Measurements from ENCODE around the gene ZNF593.

Gene ZNF593

GRCh38 chr1:26166719-26167281, 2.9 kb upstream of the ZNF593 start:
- ATAC-seq (replicated peaks; ENCODE audit: extremely low read depth, poor library complexity, severe bottlenecking) (peak; percentile 23), DNase-seq (ENCODE audit: low spot score in 2 of 2) (no peak)
- no peak overlapping the region for H3K4me3 Mint-ChIP-seq
- H3K9me3 Mint-ChIP-seq, result no peaks in the 10 kb centered on the region
- H3K27me3 Mint-ChIP-seq, result peaks cover 16% of the 10 kb centered on the region
- H3K36me3 Mint-ChIP-seq (ENCODE audit: insufficient read depth), result peaks cover 8% of the 10 kb centered on the region
- H3K4me1 Mint-ChIP-seq, result peaks cover 31% of the 10 kb centered on the region
- no peak overlapping the region for H3K27ac Mint-ChIP-seq (ENCODE audit: low read depth)

GRCh38 chr1:26168410-26169197, 1.1 kb upstream of the ZNF593 start, which contains the start of gene C1orf232:
Gene C1orf232 (minus strand): TSS chr1:26168963. CDS start chr1:26168499, 464 bp downstream.
- H3K9me3 Mint-ChIP-seq, result no peaks in the 10 kb centered on the region
- peaks cover 26% of the 10 kb centered on the region for H3K4me1 Mint-ChIP-seq
- ATAC-seq (replicated peaks; ENCODE audit: extremely low read depth, poor library complexity, severe bottlenecking), result no peak
- peaks cover 9% of the 10 kb centered on the region for H3K27me3 Mint-ChIP-seq
- peak within 1 kb of the TSS; percentile 87 for H3K4me3 Mint-ChIP-seq
- H3K27ac Mint-ChIP-seq (ENCODE audit: low read depth), result peak within 1 kb of the TSS; percentile 38
- peaks cover 7% of the 10 kb centered on the region for H3K36me3 Mint-ChIP-seq (ENCODE audit: insufficient read depth)
- DNase-seq (ENCODE audit: low spot score in 2 of 2), result no peak

DNA sequence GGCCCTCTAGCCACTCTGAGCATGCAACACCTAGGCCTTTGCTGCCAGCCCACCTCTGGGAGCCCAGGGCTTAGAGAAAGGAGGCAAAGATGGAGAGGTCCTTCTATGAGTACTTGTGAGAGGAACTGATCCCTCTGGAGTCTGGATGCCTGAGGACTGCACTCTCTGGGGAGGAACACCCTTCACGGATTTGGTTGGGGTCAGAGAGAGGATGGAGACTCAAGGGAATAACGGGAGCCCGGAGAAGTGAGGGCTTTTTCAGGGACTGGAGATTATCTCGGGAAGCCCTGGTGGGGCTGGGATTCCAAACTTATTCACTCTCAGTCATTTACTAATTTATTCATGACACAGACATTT, 532 bp upstream of the ZNF593 start:
- ATAC-seq (replicated peaks; ENCODE audit: extremely low read depth, poor library complexity, severe bottlenecking), result no peak
- Mint-ChIP-seq H3K4me3 (peak overlapping the region; percentile 87), H3K4me1 (peaks cover 26% of the 10 kb centered on the region), H3K27me3 (peaks cover 9% of the 10 kb centered on the region), H3K9me3 (no peaks in the 10 kb centered on the region), H3K27ac (ENCODE audit: low read depth) (peak overlapping the region; percentile 38), H3K36me3 (ENCODE audit: insufficient read depth) (peaks cover 7% of the 10 kb centered on the region)
- no peak for DNase-seq (ENCODE audit: low spot score in 2 of 2)

DNA sequence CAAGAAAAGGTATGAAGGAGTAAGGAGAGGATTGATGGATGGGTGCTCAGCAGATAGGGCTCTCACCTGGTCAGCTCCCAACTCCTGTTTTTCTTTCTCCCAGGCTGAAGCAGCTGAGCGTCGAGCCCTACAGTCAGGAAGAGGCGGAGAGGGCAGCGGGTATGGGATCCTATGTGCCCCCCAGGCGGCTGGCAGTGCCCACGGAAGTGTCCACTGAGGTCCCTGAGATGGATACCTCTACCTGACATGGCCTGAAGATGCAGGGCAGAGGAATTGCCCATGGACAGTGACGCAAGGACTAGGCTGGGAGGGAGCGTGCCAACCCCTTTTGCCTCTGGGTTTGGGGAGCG, 739 bp downstream of the ZNF593 start:
- Mint-ChIP-seq H3K4me1 (peaks cover 26% of the 10 kb centered on the region), H3K9me3 (no peaks in the 10 kb centered on the region), H3K27ac (ENCODE audit: low read depth) (peak overlapping the region; percentile 38), H3K36me3 (ENCODE audit: insufficient read depth) (peaks cover 7% of the 10 kb centered on the region), H3K4me3 (peak overlapping the region; percentile 87), H3K27me3 (no peaks in the 10 kb centered on the region)
- DNase-seq (ENCODE audit: low spot score in 2 of 2) (no peak), ATAC-seq (replicated peaks; ENCODE audit: extremely low read depth, poor library complexity, severe bottlenecking) (no peak)

- DNase-seq (ENCODE audit: low spot score in 2 of 2) (no peak), ATAC-seq (replicated peaks; ENCODE audit: extremely low read depth, poor library complexity, severe bottlenecking) (no peak)
- Mint-ChIP-seq H3K4me3 (peak within 1 kb of the TSS; percentile 87), H3K27me3 (no peaks in the 10 kb centered on the region), H3K36me3 (ENCODE audit: insufficient read depth) (peaks cover 7% of the 10 kb centered on the region), H3K4me1 (peaks cover 26% of the 10 kb centered on the region), H3K9me3 (no peaks in the 10 kb centered on the region), H3K27ac (ENCODE audit: low read depth) (no peak within 1 kb of the TSS)
These were observed 1.7 kb downstream of the ZNF593 start, which contains the start of gene ZNF593OS for GRCh38 chr1:26171084-26172072. Gene ZNF593OS (minus strand): TSS chr1:26171832. CDS start chr1:26171661, 171 bp downstream.

GRCh38 chr1:26175346-26175745, 5.6 kb downstream of the ZNF593 start:
- H3K27ac Mint-ChIP-seq (ENCODE audit: low read depth), result no peak overlapping the region
- H3K27me3 Mint-ChIP-seq, result no peaks in the 10 kb centered on the region
- ATAC-seq (replicated peaks; ENCODE audit: extremely low read depth, poor library complexity, severe bottlenecking) (no peak), DNase-seq (ENCODE audit: low spot score in 2 of 2) (no peak)
- peaks cover 10% of the 10 kb centered on the region for H3K4me1 Mint-ChIP-seq
- H3K4me3 Mint-ChIP-seq, result no peak overlapping the region
- H3K36me3 Mint-ChIP-seq (ENCODE audit: insufficient read depth), result peaks cover 4% of the 10 kb centered on the region
- no peaks in the 10 kb centered on the region for H3K9me3 Mint-ChIP-seq

GRCh38 chr1:26177182-26177684, 7.5 kb downstream of the ZNF593 start, which contains the start of gene CNKSR1:
Gene CNKSR1 (plus strand): TSS chr1:26177491. CDS start chr1:26177548, 57 bp downstream.
- Mint-ChIP-seq H3K36me3 (ENCODE audit: insufficient read depth) (no peaks in the 10 kb centered on the region), H3K27me3 (no peaks in the 10 kb centered on the region), H3K4me3 (no peak within 1 kb of the TSS), H3K9me3 (no peaks in the 10 kb centered on the region), H3K27ac (ENCODE audit: low read depth) (no peak within 1 kb of the TSS), H3K4me1 (no peaks in the 10 kb centered on the region)
- DNase-seq (ENCODE audit: low spot score in 2 of 2) (no peak), ATAC-seq (replicated peaks; ENCODE audit: extremely low read depth, poor library complexity, severe bottlenecking) (no peak)

- DNase-seq (ENCODE audit: low spot score in 2 of 2) (no peak), ATAC-seq (replicated peaks; ENCODE audit: extremely low read depth, poor library complexity, severe bottlenecking) (no peak)
- H3K9me3 Mint-ChIP-seq, result no peaks in the 10 kb centered on the region
- no peak overlapping the region for H3K27ac Mint-ChIP-seq (ENCODE audit: low read depth)
- H3K27me3 Mint-ChIP-seq, result no peaks in the 10 kb centered on the region
- H3K4me3 Mint-ChIP-seq, result no peak overlapping the region
- H3K4me1 Mint-ChIP-seq, result no peaks in the 10 kb centered on the region
- no peaks in the 10 kb centered on the region for H3K36me3 Mint-ChIP-seq (ENCODE audit: insufficient read depth)
These were observed 10.3 kb downstream of the ZNF593 start for GRCh38 chr1:26180010-26180506.

DNA sequence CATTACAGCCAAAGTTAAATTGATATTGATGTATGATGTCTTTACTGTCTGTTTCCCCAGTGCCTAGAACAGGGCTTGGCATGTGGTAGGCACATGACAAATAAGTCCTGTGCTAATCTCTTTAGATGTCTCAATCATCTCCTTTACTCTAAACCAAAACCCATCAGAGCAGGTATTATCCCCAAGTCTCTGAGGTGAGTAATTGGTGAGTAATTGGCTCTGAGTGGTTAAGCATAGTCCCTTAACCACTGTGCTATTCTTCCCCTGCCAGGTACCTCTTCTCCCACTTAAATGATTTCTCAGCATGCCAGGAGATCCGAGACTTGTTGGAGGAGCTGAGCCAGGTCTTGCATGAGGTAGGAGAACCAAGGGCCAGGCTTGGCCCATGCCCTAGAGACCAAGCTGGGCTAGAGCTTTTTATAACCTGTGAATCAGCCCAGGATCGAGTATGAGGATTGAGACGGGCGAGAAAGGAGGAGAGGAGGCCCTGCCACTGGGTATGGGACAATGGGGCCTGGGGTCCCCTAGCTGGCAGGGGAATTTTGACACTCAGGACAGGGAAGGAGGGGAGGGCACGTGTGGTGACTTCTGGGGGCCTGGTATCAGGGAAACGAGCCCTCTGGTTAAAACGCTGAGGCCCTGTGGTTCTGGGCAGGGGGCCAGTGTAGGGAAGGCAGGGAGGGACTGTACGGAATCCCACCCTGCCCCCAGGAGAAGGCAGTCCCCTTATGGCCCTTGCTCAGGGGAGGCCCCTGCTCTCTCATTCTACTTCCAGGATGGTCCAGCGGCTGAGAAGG, 12.1 kb downstream of the ZNF593 start:
- H3K9me3 Mint-ChIP-seq, result no peaks in the 10 kb centered on the region
- no peaks in the 10 kb centered on the region for H3K4me1 Mint-ChIP-seq
- H3K27me3 Mint-ChIP-seq, result no peaks in the 10 kb centered on the region
- H3K27ac Mint-ChIP-seq (ENCODE audit: low read depth), result peak overlapping the region; percentile 54
- DNase-seq (ENCODE audit: low spot score in 2 of 2) (no peak), ATAC-seq (replicated peaks; ENCODE audit: extremely low read depth, poor library complexity, severe bottlenecking) (no peak)
- no peak overlapping the region for H3K4me3 Mint-ChIP-seq
- no peaks in the 10 kb centered on the region for H3K36me3 Mint-ChIP-seq (ENCODE audit: insufficient read depth)

DNA sequence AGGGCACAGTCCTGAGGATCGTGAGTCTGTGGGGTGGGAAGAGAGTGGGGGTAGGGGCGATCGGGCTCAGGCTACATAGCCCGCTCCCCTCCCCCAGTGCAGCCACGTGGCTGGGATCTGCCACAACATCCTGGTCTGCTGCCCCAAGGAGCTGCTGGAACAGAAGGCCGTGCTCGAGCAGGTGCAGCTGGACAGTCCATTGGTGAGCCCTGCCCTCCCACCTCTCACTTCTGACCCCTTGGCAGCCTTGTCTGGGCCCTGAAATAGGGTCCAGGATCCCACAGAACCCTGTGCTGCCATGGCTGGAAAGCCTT, 12.6 kb downstream of the ZNF593 start:
- Mint-ChIP-seq H3K4me3 (no peak overlapping the region), H3K27me3 (no peaks in the 10 kb centered on the region), H3K27ac (ENCODE audit: low read depth) (peak overlapping the region; percentile 54), H3K4me1 (no peaks in the 10 kb centered on the region), H3K9me3 (no peaks in the 10 kb centered on the region), H3K36me3 (ENCODE audit: insufficient read depth) (no peaks in the 10 kb centered on the region)
- DNase-seq (ENCODE audit: low spot score in 2 of 2) (no peak), ATAC-seq (replicated peaks; ENCODE audit: extremely low read depth, poor library complexity, severe bottlenecking) (no peak)

- Mint-ChIP-seq H3K27me3 (no peaks in the 10 kb centered on the region), H3K4me3 (no peak overlapping the region), H3K36me3 (ENCODE audit: insufficient read depth) (no peaks in the 10 kb centered on the region), H3K4me1 (no peaks in the 10 kb centered on the region), H3K9me3 (no peaks in the 10 kb centered on the region), H3K27ac (ENCODE audit: low read depth) (no peak overlapping the region)
- ATAC-seq (replicated peaks; ENCODE audit: extremely low read depth, poor library complexity, severe bottlenecking) (no peak), DNase-seq (ENCODE audit: low spot score in 2 of 2) (no peak)
These were observed 14.4 kb downstream of the ZNF593 start for GRCh38 chr1:26184086-26184485.

DNA sequence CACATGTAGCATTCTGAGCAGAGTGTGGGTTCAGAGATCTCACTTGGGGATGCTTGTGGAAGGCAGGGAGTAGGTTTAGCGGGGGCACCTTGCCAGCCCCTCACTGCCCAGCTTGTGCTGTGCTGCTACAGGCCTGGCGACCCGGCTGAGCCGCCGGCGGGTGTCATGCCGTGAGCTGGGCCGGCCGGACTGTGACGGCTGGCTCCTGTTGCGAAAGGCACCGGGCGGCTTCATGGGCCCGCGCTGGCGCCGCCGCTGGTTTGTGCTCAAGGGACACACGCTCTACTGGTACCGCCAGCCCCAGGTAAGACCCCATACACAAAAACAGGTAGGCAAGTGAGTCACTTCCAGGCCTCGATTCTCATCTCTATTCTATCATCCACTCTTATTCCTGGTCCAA, 15.2 kb downstream of the ZNF593 start:
- Mint-ChIP-seq H3K27ac (ENCODE audit: low read depth) (no peak overlapping the region), H3K27me3 (no peaks in the 10 kb centered on the region), H3K4me3 (no peak overlapping the region), H3K36me3 (ENCODE audit: insufficient read depth) (no peaks in the 10 kb centered on the region), H3K4me1 (no peaks in the 10 kb centered on the region), H3K9me3 (no peaks in the 10 kb centered on the region)
- ATAC-seq (replicated peaks; ENCODE audit: extremely low read depth, poor library complexity, severe bottlenecking) (no peak), DNase-seq (ENCODE audit: low spot score in 2 of 2) (no peak)
